Panc1 (cell line): ENCODE results near the gene IGSF22. TPM values are rescaled to one million over a fixed set of nuclear protein-coding genes. Genes with fewer than 3 reads are reported as not detected.

Experiments used
- ATAC-seq: fragments of 200-7000 bp; cut with Tn5 transposase; 2 replicates; pipeline ENCODE4 v1.9.1; 2020; ENCODE audit warnings: mild to moderate bottlenecking, moderate library complexity
- BruUV-seq: library from RNA; stranded (reverse); fragments of 400-500 nt; replicated peaks from 2 replicates; lab custom pipeline; 2021; lab: Mats Ljungman, UMichigan
- CTCF ChIA-PET: fragments of 300-600 bp; sonication (Branson Sonifier 250); formaldehyde crosslinking; loops from one replicate; lab custom pipeline; 2022; ENCODE audit warnings: antibody characterized with exemption; lab: Charles Lee
- POLR2A ChIA-PET: fragments of 300-600 bp; sonication (Branson Sonifier 250); formaldehyde crosslinking; loops from one replicate; lab custom pipeline; 2022; ENCODE audit warnings: antibody characterized with exemption; lab: Charles Lee
- DNase-seq: peaks from one replicate; pipeline ENCODE4 v3.0.0-alpha.2; 2010; ENCODE audit warnings: low read depth, low spot score
- H3K27ac ChIP-seq: 2 replicates; pipeline ENCODE4 v1.5.1; 2011; ENCODE audit warnings: mild to moderate bottlenecking, low read length, inconsistent platforms
- H3K27me3 ChIP-seq: fragments of 200-500 bp; sonication (Bioruptor generic); 2 replicates; pipeline ENCODE4 v1.6.0; 2014; ENCODE audit warnings: low read length, inconsistent platforms; ENCODE audit not compliant: control insufficient read depth, insufficient read depth
- H3K36me3 ChIP-seq: fragments of 200-500 bp; sonication (Bioruptor generic); 2 replicates; pipeline ENCODE4 v1.5.1; 2014; ENCODE audit warnings: inconsistent platforms, mild to moderate bottlenecking, low read length, moderate library complexity; ENCODE audit not compliant: control insufficient read depth, insufficient read depth
- H3K4me1 ChIP-seq: 2 replicates; pipeline ENCODE4 v1.5.1; 2011; ENCODE audit warnings: inconsistent platforms, mild to moderate bottlenecking, low read length, moderate library complexity; ENCODE audit not compliant: control insufficient read depth, insufficient read depth
- H3K4me3 ChIP-seq, 2 experiments: 2 replicates each; pipeline ENCODE4 v1.5.1; 2011 to 2012; ENCODE audit warnings: low read depth in 2 of 2, low read length in 2 of 2, mild to moderate bottlenecking in 2 of 2, inconsistent platforms in 1 of 2, moderate library complexity in 1 of 2
- H3K9me3 ChIP-seq: fragments of 200-500 bp; sonication (Bioruptor generic); 2 replicates; pipeline ENCODE4 v1.5.1; 2014; ENCODE audit warnings: low read depth, mild to moderate bottlenecking, inconsistent platforms, low read length, moderate library complexity; ENCODE audit not compliant: control insufficient read depth, insufficient read depth
- POLR2AphosphoS5 ChIP-seq: IDR thresholded peaks from 2 replicates; pipeline ENCODE4 v1.6.1; 2012; ENCODE audit warnings: mild to moderate bottlenecking, low read depth, low read length, moderate library complexity
- SIN3A ChIP-seq: IDR thresholded peaks from 2 replicates; pipeline ENCODE4 v1.6.1; 2012; ENCODE audit warnings: low read depth, mild to moderate bottlenecking, low read length, moderate library complexity, borderline replicate concordance; ENCODE audit not compliant: insufficient read depth
- TCF7L2 ChIP-seq: IDR thresholded peaks from 2 replicates; pipeline ENCODE4 v1.6.1; 2011; ENCODE audit warnings: mild to moderate bottlenecking, low read depth, low read length, inconsistent platforms
- in situ Hi-C: cut with HindIII; loops from 2 replicates; pipeline ENCODE4 v1.10.0; 2016; ENCODE audit warnings: low sequenced_read_pairs, low pct_unique_long_range_greater_than_20kb
- intact Hi-C: fragments of 100-400 bp; cut with micrococcal nuclease; formaldehyde crosslinking; loops from one replicate; pipeline ENCODE4 v1.10.0; 2022; ENCODE audit not compliant: unreplicated experiment
- total RNA-seq: library from RNA; stranded (reverse); gene quantifications from one replicate; pipeline ENCODE4 v1.2.1, GENCODE V29; 2021; ENCODE audit not compliant: unreplicated experiment
- TF ChIP-seq, protein P1 (sequence below), 2 experiments: IDR thresholded peaks; 2 replicates each; pipeline ENCODE4 v1.6.1; 2011 to 2012; ENCODE audit warnings: low read depth in 2 of 2, control low read depth in 1 of 2, low read length in 1 of 2, mild to moderate bottlenecking in 1 of 2, moderate library complexity in 1 of 2; ENCODE audit not compliant: insufficient read depth in 1 of 2
- TF ChIP-seq, protein P2 (sequence below): fragments of 450-650 bp; IDR thresholded peaks from 2 replicates; pipeline ENCODE4 v1.5.1; 2017; ENCODE audit warnings: mild to moderate bottlenecking

Gene IGSF22
- total RNA-seq, 1 experiment from 2014 or later: not detected

DNA sequence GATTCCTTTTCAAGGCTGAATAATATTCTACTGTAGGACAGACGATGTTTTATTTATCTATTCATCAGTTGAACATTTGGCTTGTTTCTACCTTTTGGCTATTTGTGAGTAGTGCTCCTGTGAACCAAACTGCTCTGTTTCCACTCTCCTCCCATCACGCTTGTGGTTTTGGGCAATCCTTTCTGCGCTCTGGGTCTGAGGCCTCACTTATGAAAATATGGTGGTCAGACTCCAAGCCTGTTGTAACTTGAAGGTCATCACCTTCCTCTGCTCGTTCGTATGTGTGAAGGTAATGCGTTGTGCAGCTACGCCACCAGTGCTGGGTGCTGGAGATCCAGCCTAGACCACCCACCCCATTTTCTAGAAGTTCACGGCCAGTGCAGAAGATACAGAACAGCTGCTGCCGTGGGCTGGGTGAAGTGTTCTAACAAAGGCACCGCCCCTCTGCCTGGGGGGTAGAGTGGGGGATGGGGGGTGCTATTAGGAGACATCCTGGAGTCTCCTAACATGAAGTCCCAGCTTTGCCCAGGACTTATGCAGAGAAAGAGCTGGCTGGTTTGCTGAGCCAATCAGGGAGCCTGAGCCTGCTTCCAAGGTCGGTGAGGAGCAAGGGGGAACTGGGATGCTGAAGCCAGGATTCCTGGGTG, 44.6 kb upstream of the IGSF22 start:
- no peaks in the 10 kb centered on the region for H3K9me3 ChIP-seq
- intact Hi-C loops: no loop called here
- no peaks in the 10 kb centered on the region; the same call in 1 of the 2 replicates for H3K27me3 ChIP-seq
- DNase-seq (no peak), ATAC-seq (no peak)
- in situ Hi-C loops: no loop called here
- no TSS peak for BruUV-seq
- POLR2A ChIA-PET: no interaction called here
- H3K4me3 ChIP-seq: no peak overlapping the region
- no peak for TF ChIP-seq POLR2AphosphoS5
- TF ChIP-seq, protein P1, sequence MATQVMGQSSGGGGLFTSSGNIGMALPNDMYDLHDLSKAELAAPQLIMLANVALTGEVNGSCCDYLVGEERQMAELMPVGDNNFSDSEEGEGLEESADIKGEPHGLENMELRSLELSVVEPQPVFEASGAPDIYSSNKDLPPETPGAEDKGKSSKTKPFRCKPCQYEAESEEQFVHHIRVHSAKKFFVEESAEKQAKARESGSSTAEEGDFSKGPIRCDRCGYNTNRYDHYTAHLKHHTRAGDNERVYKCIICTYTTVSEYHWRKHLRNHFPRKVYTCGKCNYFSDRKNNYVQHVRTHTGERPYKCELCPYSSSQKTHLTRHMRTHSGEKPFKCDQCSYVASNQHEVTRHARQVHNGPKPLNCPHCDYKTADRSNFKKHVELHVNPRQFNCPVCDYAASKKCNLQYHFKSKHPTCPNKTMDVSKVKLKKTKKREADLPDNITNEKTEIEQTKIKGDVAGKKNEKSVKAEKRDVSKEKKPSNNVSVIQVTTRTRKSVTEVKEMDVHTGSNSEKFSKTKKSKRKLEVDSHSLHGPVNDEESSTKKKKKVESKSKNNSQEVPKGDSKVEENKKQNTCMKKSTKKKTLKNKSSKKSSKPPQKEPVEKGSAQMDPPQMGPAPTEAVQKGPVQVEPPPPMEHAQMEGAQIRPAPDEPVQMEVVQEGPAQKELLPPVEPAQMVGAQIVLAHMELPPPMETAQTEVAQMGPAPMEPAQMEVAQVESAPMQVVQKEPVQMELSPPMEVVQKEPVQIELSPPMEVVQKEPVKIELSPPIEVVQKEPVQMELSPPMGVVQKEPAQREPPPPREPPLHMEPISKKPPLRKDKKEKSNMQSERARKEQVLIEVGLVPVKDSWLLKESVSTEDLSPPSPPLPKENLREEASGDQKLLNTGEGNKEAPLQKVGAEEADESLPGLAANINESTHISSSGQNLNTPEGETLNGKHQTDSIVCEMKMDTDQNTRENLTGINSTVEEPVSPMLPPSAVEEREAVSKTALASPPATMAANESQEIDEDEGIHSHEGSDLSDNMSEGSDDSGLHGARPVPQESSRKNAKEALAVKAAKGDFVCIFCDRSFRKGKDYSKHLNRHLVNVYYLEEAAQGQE (IDR thresholded peaks at IDR 0.05; ENCODE audit: insufficient read depth in 1 of 2, low read depth in 2 of 2, low read length in 1 of 2): no peak
- no peak for TF ChIP-seq TCF7L2
- TF ChIP-seq, protein P2, sequence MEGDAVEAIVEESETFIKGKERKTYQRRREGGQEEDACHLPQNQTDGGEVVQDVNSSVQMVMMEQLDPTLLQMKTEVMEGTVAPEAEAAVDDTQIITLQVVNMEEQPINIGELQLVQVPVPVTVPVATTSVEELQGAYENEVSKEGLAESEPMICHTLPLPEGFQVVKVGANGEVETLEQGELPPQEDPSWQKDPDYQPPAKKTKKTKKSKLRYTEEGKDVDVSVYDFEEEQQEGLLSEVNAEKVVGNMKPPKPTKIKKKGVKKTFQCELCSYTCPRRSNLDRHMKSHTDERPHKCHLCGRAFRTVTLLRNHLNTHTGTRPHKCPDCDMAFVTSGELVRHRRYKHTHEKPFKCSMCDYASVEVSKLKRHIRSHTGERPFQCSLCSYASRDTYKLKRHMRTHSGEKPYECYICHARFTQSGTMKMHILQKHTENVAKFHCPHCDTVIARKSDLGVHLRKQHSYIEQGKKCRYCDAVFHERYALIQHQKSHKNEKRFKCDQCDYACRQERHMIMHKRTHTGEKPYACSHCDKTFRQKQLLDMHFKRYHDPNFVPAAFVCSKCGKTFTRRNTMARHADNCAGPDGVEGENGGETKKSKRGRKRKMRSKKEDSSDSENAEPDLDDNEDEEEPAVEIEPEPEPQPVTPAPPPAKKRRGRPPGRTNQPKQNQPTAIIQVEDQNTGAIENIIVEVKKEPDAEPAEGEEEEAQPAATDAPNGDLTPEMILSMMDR: no peak
- no peak for TF ChIP-seq SIN3A
- CTCF ChIA-PET: no interaction called here
- H3K36me3 ChIP-seq: no peaks in the 10 kb centered on the region
- H3K4me1 ChIP-seq: no peaks in the 10 kb centered on the region
- H3K27ac ChIP-seq: no peak overlapping the region

DNA sequence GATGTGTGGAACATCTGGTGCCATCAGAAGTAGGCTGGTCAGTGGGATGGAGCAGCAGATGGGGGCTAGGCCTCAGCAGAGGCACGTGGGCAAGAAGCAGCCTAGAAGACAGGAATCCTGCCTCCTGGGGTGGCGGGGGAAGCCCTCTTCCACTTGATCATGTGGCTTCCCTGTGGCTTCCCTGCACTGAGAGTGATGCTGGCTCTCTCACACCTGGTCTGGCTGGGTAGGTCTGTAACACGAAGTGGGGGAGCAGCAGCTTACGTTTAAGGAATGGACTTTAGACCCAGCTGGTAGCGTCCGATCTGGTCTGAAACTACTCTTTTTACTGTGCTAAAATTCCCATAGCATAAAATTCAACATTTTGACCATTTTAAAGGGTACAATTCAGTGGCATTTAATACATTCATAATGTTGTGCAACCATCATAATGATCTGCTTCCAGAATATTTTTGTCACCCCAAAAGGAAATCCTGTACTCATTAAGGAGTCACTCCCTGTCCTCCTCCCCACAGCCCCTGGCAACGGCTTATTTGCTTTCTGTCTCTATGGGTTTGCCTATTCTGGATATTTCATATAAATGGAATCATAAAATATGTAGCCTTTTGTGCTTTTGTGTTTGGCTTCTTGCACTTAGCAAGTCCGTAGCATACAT, 43.9 kb upstream of the IGSF22 start:
- no peak for ATAC-seq
- DNase-seq: no peak
- Histone ChIP-seq H3K36me3 (no peaks in the 10 kb centered on the region), H3K4me3 (no peak overlapping the region), H3K4me1 (no peaks in the 10 kb centered on the region), H3K27me3 (no peaks in the 10 kb centered on the region; the same call in 1 of the 2 replicates), H3K9me3 (no peaks in the 10 kb centered on the region), H3K27ac (no peak overlapping the region)
- intact Hi-C loops: loop anchor here (10.0 kb wide), 1 partner anchor 235 kb away; no protein-coding TSS in a partner anchor
- TF ChIP-seq, protein P2: no peak
- TF ChIP-seq POLR2AphosphoS5 (no peak), SIN3A (no peak), TCF7L2 (no peak)
- TF ChIP-seq, protein P1 (IDR thresholded peaks at IDR 0.05; ENCODE audit: insufficient read depth in 1 of 2, low read depth in 2 of 2, low read length in 1 of 2): no peak
- in situ Hi-C loops: no loop called here
- no TSS peak for BruUV-seq
- ChIA-PET CTCF (no interaction called here), POLR2A (interaction anchor here (0.5 to 0.6 kb wide), 2 partner anchors 68 to 660 kb away, joined by 9 read pairs; no protein-coding TSS in a partner anchor)
